Measurements from ENCODE around the gene DIRAS1.
"Not testable (repeated sequence)": the region's sequence is repeated elsewhere in the genome, so short reads cannot be mapped to it uniquely, and the experiment has no call there.

Gene DIRAS1

GRCh38 chr19:2717638-2718541, 3.3 kb downstream of the DIRAS1 start:
- H3K9me3 Mint-ChIP-seq = peaks cover 10% of the 10 kb centered on the region
- peaks cover 31% of the 10 kb centered on the region for H3K27me3 Mint-ChIP-seq (ENCODE audit: low read depth)
- H3K4me3 Mint-ChIP-seq = no peak overlapping the region
- H3K27ac Mint-ChIP-seq = no peak overlapping the region
- peaks cover 4% of the 10 kb centered on the region for H3K4me1 Mint-ChIP-seq
- no peaks in the 10 kb centered on the region for H3K36me3 Mint-ChIP-seq (ENCODE audit: low read depth)
- TF ChIP-seq CTCF (IDR thresholded peaks at IDR 0.05; ENCODE audit: unreplicated experiment in 3 of 3) = no peak

GRCh38 chr19:2716722-2717637, 4.2 kb downstream of the DIRAS1 start:
- H3K36me3 Mint-ChIP-seq (ENCODE audit: low read depth) = no peaks in the 10 kb centered on the region
- peaks cover 23% of the 10 kb centered on the region for H3K27me3 Mint-ChIP-seq (ENCODE audit: low read depth)
- no peak overlapping the region for H3K27ac Mint-ChIP-seq
- H3K4me1 Mint-ChIP-seq = peaks cover 4% of the 10 kb centered on the region
- no peak for TF ChIP-seq CTCF (IDR thresholded peaks at IDR 0.05; ENCODE audit: unreplicated experiment in 3 of 3)
- no peak overlapping the region for H3K4me3 Mint-ChIP-seq
- H3K9me3 Mint-ChIP-seq = peaks cover 10% of the 10 kb centered on the region

GRCh38 chr19:2716275-2716650, 4.9 kb downstream of the DIRAS1 start:
- Mint-ChIP-seq H3K9me3 (peaks cover 10% of the 10 kb centered on the region), H3K27me3 (ENCODE audit: low read depth) (peaks cover 18% of the 10 kb centered on the region), H3K4me1 (peaks cover 4% of the 10 kb centered on the region), H3K36me3 (ENCODE audit: low read depth) (no peaks in the 10 kb centered on the region), H3K27ac (no peak overlapping the region), H3K4me3 (no peak overlapping the region)
- no peak for TF ChIP-seq CTCF (IDR thresholded peaks at IDR 0.05; ENCODE audit: unreplicated experiment in 3 of 3)

GRCh38 chr19:2715470-2716274, 5.5 kb downstream of the DIRAS1 start:
- TF ChIP-seq CTCF (IDR thresholded peaks at IDR 0.05; ENCODE audit: unreplicated experiment in 3 of 3) = no peak
- no peaks in the 10 kb centered on the region for H3K36me3 Mint-ChIP-seq (ENCODE audit: low read depth)
- peaks cover 10% of the 10 kb centered on the region for H3K9me3 Mint-ChIP-seq
- H3K27ac Mint-ChIP-seq = no peak overlapping the region
- H3K4me3 Mint-ChIP-seq = no peak overlapping the region
- H3K27me3 Mint-ChIP-seq (ENCODE audit: low read depth) = peaks cover 18% of the 10 kb centered on the region
- H3K4me1 Mint-ChIP-seq = peaks cover 4% of the 10 kb centered on the region

GRCh38 chr19:2714531-2715269, 6.5 kb downstream of the DIRAS1 start:
- H3K27me3 Mint-ChIP-seq (ENCODE audit: low read depth) = peaks cover 14% of the 10 kb centered on the region
- H3K9me3 Mint-ChIP-seq = peaks cover 10% of the 10 kb centered on the region
- H3K36me3 Mint-ChIP-seq (ENCODE audit: low read depth) = no peaks in the 10 kb centered on the region
- H3K4me1 Mint-ChIP-seq = peaks cover 1% of the 10 kb centered on the region
- H3K27ac Mint-ChIP-seq = no peak overlapping the region
- H3K4me3 Mint-ChIP-seq = no peak overlapping the region
- TF ChIP-seq CTCF (IDR thresholded peaks at IDR 0.05; ENCODE audit: unreplicated experiment in 3 of 3) = no peak

- H3K9me3 Mint-ChIP-seq = peaks cover 10% of the 10 kb centered on the region
- H3K4me3 Mint-ChIP-seq; H3K27ac Mint-ChIP-seq; H3K4me1 Mint-ChIP-seq; H3K36me3 Mint-ChIP-seq (ENCODE audit: low read depth): not testable (repeated sequence)
- peaks cover 11% of the 10 kb centered on the region for H3K27me3 Mint-ChIP-seq (ENCODE audit: low read depth)
Measured at GRCh38 chr19:2714102-2714501, 7.1 kb downstream of the DIRAS1 start.

GRCh38 chr19:2713170-2713569, 8.0 kb downstream of the DIRAS1 start:
- H3K4me1 Mint-ChIP-seq; H3K4me3 Mint-ChIP-seq; H3K27me3 Mint-ChIP-seq (ENCODE audit: low read depth); H3K27ac Mint-ChIP-seq; H3K36me3 Mint-ChIP-seq (ENCODE audit: low read depth): not testable (repeated sequence)
- peaks cover 10% of the 10 kb centered on the region for H3K9me3 Mint-ChIP-seq

Measured in nephron (organoid).